ENCODE measurements around the gene S1PR1.

DNA sequence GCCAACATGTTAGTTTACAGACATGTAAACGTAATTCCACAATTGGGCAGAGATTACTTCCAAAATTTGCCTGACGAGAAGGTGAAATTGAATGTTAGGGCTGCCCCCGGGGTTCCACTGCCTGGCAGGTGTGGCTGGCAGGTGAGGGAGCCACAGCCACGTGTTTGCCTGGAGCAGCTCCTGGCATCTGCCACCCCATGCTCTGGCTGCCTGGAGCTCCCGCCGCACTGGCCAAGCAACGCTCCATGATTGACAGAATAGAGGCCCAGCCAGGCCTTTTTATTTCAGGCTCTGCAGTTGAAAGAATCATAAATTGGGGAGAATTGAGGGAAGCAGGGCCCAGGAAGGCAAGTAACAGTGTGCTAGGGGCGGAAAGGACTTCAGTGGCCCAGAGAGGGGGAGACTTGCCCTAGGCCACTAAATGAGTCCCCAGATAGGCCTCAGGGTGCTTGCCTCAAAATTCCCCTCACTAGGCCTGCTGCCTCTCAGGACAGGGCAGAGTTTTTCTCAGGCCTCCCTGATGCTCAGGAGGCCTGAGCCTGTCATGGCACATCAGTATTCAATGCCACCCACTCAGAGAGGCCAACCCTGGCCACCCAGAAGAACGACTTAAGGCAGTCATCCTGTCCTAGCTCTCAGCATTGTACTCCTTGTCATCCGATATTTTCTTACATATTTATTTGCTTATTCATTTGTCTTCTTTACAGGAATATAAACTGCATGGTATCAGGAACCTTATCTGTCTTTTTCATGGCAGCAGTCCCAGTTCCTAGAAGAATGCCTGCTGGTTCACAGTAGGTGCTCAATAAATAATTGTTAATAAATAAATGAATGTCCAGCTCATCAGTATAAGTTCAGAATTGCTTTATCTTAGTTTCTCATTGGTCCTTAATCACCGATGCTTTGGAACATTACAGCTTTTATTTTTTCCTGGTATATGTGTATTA, 16.6 kb upstream of the S1PR1 start:
- TF ChIP-seq, protein P1, sequence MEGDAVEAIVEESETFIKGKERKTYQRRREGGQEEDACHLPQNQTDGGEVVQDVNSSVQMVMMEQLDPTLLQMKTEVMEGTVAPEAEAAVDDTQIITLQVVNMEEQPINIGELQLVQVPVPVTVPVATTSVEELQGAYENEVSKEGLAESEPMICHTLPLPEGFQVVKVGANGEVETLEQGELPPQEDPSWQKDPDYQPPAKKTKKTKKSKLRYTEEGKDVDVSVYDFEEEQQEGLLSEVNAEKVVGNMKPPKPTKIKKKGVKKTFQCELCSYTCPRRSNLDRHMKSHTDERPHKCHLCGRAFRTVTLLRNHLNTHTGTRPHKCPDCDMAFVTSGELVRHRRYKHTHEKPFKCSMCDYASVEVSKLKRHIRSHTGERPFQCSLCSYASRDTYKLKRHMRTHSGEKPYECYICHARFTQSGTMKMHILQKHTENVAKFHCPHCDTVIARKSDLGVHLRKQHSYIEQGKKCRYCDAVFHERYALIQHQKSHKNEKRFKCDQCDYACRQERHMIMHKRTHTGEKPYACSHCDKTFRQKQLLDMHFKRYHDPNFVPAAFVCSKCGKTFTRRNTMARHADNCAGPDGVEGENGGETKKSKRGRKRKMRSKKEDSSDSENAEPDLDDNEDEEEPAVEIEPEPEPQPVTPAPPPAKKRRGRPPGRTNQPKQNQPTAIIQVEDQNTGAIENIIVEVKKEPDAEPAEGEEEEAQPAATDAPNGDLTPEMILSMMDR (IDR thresholded peaks at IDR 0.05; ENCODE audit: extremely low read depth in 1 of 2, insufficient read depth in 1 of 2, low read depth in 1 of 2, low read length in 2 of 2): no peak
- TF ChIP-seq POLR2A (IDR thresholded peaks at IDR 0.05; ENCODE audit: low read depth, low read length) (no peak), EZH2 (IDR thresholded peaks at IDR 0.05; ENCODE audit: borderline replicate concordance, low read depth, low read length, severe bottlenecking) (no peak), POLR2AphosphoS5 (IDR thresholded peaks at IDR 0.05; ENCODE audit: insufficient read depth, low read depth, low read length) (no peak), JUN (IDR thresholded peaks at IDR 0.05; ENCODE audit: borderline replicate concordance, insufficient read depth, insufficient read length, low read depth) (no peak)
- TF ChIP-seq, protein P2, sequence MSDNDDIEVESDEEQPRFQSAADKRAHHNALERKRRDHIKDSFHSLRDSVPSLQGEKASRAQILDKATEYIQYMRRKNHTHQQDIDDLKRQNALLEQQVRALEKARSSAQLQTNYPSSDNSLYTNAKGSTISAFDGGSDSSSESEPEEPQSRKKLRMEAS (IDR thresholded peaks at IDR 0.05; ENCODE audit: insufficient read depth, insufficient read length): no peak

Measured in endothelial cell of umbilical vein (primary cell).